Measurements from ENCODE around the gene THAP2.
A peak's percentile ranks its signal among the peaks of the same experiment; 100 is the strongest.

The THAP2 gene

DNA sequence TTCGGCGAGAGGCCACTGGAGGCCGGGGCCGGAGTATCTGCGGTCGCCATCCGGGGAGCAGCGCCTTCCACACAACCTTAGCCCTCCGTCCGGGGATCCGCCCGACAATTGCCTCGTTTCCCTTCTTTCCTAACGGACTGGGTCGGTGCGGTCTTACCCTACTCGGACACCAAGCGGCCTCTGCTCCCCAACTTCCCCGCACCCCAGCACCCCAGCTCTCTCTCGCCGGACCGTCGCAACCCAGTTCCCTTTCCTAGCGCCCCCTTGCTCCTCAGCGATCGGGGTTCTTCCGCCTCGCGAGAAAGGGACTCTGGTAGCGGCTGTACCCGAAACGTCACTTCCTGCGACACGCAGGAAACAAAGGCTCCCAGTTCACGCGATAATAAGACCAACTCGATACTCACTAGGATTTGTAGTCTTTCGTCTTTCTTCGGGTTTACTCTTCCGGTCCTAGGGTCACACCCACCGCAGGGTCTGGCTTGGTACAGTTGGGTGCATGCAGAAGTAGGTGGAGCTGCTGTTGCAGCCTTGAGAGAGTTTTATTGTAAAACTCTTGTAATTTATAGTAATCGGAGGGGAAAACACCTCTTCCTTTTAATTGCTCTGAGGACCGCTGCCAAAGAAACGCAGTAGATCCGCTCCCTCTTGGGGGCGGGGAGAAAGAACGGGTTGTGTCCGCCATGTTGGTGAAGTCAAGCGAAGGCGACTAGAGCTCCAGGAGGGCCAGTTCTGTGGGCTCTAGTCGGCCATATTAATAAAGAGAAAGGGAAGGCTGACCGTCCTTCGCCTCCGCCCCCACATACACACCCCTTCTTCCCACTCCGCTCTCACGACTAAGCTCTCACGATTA, at the start of gene THAP2, which contains the start of gene ZFC3H1:
TSS of gene THAP2 (plus strand) at position 741 of the 850 bp plus-strand sequence. CDS start 209 bp downstream, outside the sequence.
TSS of gene ZFC3H1 (minus strand) at position 288 of the 850 bp plus-strand sequence. CDS start at position 50, 238 bp downstream.
- peak; percentile 97 for DNase-seq (ENCODE audit: low read depth, low spot score)
- Histone ChIP-seq H3K9ac (ENCODE audit: insufficient read length) (peak within 1 kb of the TSS; percentile 95), H3K4me3 (peak within 1 kb of the TSS; percentile 93), H3K36me3 (ENCODE audit: insufficient read depth, low read length) (peaks cover 21% of the 10 kb centered on the region), H3K9me3 (ENCODE audit: low read depth, low read length) (no peaks in the 10 kb centered on the region), H3K27ac (peak within 1 kb of the TSS; percentile 96)
- TF ChIP-seq FOXP2 (optimal IDR thresholded peaks at IDR 0.05; ENCODE audit: control extremely low read depth, extremely low read length, insufficient read depth) (peak; percentile 31), EZH2 (IDR thresholded peaks at IDR 0.05) (no peak), POLR2AphosphoS5 (IDR thresholded peaks at IDR 0.05; ENCODE audit: borderline replicate concordance, low read depth, low read length) (peak; percentile 91)

DNA sequence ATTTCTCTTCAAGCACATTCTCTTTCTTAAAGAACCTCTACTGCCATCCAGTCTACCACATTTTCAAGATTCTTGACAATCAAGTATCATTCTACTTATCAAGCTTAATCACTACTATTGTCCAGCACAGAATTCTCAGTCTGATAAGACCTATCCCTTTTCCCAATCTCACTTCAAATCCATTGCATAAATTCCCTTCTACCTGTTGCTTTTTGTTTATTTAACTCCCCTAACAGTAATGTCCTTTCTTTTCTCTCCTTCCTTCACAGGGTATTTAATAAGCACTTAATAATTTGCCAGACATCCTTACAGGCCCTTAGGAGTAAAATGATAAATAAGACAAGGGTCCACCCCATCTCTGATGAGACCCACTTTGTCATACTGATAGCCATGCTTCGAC, 42.2 kb upstream of the THAP2 start:
- TF ChIP-seq POLR2AphosphoS5 (IDR thresholded peaks at IDR 0.05; ENCODE audit: borderline replicate concordance, low read depth, low read length) (no peak), EZH2 (IDR thresholded peaks at IDR 0.05) (no peak), FOXP2 (optimal IDR thresholded peaks at IDR 0.05; ENCODE audit: control extremely low read depth, extremely low read length, insufficient read depth) (no peak)
- Histone ChIP-seq H3K9ac (ENCODE audit: insufficient read length) (no peak overlapping the region), H3K9me3 (ENCODE audit: low read depth, low read length) (no peaks in the 10 kb centered on the region), H3K36me3 (ENCODE audit: insufficient read depth, low read length) (peaks cover 94% of the 10 kb centered on the region), H3K27ac (no peak overlapping the region), H3K4me3 (no peak overlapping the region)
- DNase-seq (ENCODE audit: low read depth, low spot score), result no peak

DNA sequence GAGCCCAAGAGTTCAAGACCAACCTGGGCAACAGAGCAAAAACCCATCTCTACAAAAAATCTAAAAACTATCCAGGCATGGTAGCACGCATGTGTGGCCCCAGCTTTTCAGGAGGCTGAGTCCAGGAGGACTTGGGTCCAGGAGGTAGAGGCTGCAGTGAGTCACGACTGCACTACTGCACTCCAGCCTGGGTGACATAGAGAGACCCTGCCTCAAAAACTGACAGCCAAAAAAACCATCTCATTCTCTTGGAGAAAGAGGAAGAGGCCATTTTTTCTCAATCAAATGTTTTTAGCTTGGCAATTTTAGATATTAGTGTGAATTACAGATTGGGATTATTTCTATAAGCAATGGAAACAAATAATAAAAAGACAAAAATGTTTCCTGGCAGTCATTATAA, 38.6 kb upstream of the THAP2 start:
- H3K36me3 ChIP-seq (ENCODE audit: insufficient read depth, low read length), result peaks cover 95% of the 10 kb centered on the region

DNA sequence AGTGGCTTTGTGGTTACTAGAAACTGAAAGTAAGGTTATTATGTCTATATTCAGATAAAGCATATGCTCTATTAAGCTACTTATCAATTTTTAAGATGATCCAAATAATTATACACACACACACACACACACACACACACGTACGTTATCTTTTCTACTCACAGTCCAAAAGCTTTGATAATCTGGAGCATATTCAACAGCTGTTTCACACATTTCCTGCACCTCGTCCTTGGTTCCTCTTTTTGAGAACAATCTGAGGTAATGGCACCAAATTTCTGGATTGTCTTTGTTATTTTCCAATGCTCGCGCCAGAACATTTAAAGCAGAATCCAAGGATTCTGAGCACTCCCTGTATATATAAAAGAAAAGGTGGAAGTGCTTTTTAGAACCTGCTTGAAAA, 38.0 kb upstream of the THAP2 start:
- TF ChIP-seq POLR2AphosphoS5 (IDR thresholded peaks at IDR 0.05; ENCODE audit: borderline replicate concordance, low read depth, low read length) (no peak), FOXP2 (optimal IDR thresholded peaks at IDR 0.05; ENCODE audit: control extremely low read depth, extremely low read length, insufficient read depth) (no peak), EZH2 (IDR thresholded peaks at IDR 0.05) (no peak)
- no peak for DNase-seq (ENCODE audit: low read depth, low spot score)
- Histone ChIP-seq H3K27ac (no peak overlapping the region), H3K36me3 (ENCODE audit: insufficient read depth, low read length) (peaks cover 95% of the 10 kb centered on the region), H3K9me3 (ENCODE audit: low read depth, low read length) (no peaks in the 10 kb centered on the region), H3K9ac (ENCODE audit: insufficient read length) (no peak overlapping the region), H3K4me3 (no peak overlapping the region)

More for the DNA sequence above, 38.6 kb upstream of the THAP2 start:
- H3K4me3 ChIP-seq, result no peak overlapping the region
- no peaks in the 10 kb centered on the region for H3K9me3 ChIP-seq (ENCODE audit: low read depth, low read length)
- no peak overlapping the region for H3K27ac ChIP-seq
- DNase-seq (ENCODE audit: low read depth, low spot score), result no peak
- no peak overlapping the region for H3K9ac ChIP-seq (ENCODE audit: insufficient read length)
- TF ChIP-seq FOXP2 (optimal IDR thresholded peaks at IDR 0.05; ENCODE audit: control extremely low read depth, extremely low read length, insufficient read depth) (no peak), POLR2AphosphoS5 (IDR thresholded peaks at IDR 0.05; ENCODE audit: borderline replicate concordance, low read depth, low read length) (no peak), EZH2 (IDR thresholded peaks at IDR 0.05) (no peak)

DNA sequence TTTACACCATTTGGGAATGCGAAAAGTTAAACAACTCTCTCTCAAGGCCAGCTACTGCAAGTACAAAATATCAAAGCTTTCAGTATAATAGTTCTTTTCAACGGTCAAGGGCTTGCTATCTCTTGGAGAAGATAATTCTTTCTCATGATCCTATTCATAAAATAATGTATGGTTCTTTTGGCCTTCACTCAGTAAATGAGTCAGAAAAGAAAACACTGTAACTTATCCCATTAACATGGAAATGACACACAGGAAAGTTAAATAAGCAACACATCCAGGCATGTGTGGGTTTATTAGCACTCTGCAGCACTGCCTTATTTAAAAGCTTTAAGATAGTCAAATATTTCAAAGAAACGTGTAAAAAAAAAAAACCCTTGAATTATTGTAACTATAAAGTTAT, 37.3 kb upstream of the THAP2 start:
- Histone ChIP-seq H3K9me3 (ENCODE audit: low read depth, low read length) (no peaks in the 10 kb centered on the region), H3K4me3 (no peak overlapping the region), H3K36me3 (ENCODE audit: insufficient read depth, low read length) (peaks cover 97% of the 10 kb centered on the region), H3K9ac (ENCODE audit: insufficient read length) (no peak overlapping the region), H3K27ac (no peak overlapping the region)
- no peak for TF ChIP-seq EZH2 (IDR thresholded peaks at IDR 0.05)
- TF ChIP-seq POLR2AphosphoS5 (IDR thresholded peaks at IDR 0.05; ENCODE audit: borderline replicate concordance, low read depth, low read length), result no peak
- TF ChIP-seq FOXP2 (optimal IDR thresholded peaks at IDR 0.05; ENCODE audit: control extremely low read depth, extremely low read length, insufficient read depth), result no peak
- no peak for DNase-seq (ENCODE audit: low read depth, low spot score)

DNA sequence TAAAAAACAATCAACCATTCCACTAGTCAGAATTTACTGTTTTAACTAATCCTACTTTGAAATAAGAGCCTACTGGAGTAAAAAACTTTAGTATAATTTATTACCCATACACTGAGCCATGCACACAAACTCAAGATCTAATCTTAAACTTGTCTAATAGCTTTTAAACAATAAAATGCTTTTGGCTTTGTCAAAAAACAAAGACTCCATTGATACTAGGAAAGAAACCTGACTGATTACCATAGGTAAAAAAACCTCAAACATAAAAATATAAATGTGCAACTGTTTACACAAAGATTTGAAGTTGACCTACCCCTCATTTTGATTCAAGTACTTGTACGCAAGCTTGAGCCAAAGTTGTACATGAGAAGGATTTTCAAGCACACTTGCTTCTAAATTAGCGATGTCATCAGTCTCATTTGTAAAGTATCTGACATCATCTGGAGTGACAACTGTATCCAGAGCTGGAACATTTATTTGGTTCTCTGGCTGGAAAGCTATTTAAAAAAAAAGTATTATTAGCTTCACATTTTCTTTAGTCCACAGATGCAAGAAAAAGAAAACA, 36.6 kb upstream of the THAP2 start:
- no peaks in the 10 kb centered on the region for H3K9me3 ChIP-seq (ENCODE audit: low read depth, low read length)
- TF ChIP-seq POLR2AphosphoS5 (IDR thresholded peaks at IDR 0.05; ENCODE audit: borderline replicate concordance, low read depth, low read length) (no peak), FOXP2 (optimal IDR thresholded peaks at IDR 0.05; ENCODE audit: control extremely low read depth, extremely low read length, insufficient read depth) (no peak), EZH2 (IDR thresholded peaks at IDR 0.05) (no peak)
- peaks cover 97% of the 10 kb centered on the region for H3K36me3 ChIP-seq (ENCODE audit: insufficient read depth, low read length)
- no peak for DNase-seq (ENCODE audit: low read depth, low spot score)
- no peak overlapping the region for H3K4me3 ChIP-seq
- H3K27ac ChIP-seq, result no peak overlapping the region
- no peak overlapping the region for H3K9ac ChIP-seq (ENCODE audit: insufficient read length)

DNA sequence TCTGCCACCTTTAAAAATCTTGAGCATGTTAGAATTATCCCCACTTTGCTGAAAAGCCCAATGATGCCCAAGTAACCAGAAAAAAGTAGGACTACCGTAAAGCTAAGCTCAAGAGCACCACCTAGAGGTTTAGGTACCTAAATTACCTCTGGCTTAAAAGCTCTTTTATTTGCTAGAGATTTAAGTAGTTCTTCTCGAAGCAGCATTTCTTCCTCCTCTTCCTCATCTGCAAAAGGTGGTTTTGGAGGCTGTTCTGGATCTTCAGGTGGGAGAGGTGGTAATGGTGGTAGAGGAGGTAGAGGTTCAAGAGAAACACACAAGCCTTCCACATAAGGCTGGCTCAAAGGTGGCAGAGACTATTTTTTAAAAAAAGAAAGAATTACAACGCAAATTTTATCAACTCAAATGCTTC, 27.4 kb upstream of the THAP2 start:
- Histone ChIP-seq H3K9me3 (ENCODE audit: low read depth, low read length) (no peaks in the 10 kb centered on the region), H3K9ac (ENCODE audit: insufficient read length) (no peak overlapping the region), H3K36me3 (ENCODE audit: insufficient read depth, low read length) (peaks cover 84% of the 10 kb centered on the region), H3K27ac (no peak overlapping the region), H3K4me3 (no peak overlapping the region)
- DNase-seq (ENCODE audit: low read depth, low spot score), result peak; percentile 50
- TF ChIP-seq EZH2 (IDR thresholded peaks at IDR 0.05) (no peak), POLR2AphosphoS5 (IDR thresholded peaks at IDR 0.05; ENCODE audit: borderline replicate concordance, low read depth, low read length) (no peak), FOXP2 (optimal IDR thresholded peaks at IDR 0.05; ENCODE audit: control extremely low read depth, extremely low read length, insufficient read depth) (no peak)

DNA sequence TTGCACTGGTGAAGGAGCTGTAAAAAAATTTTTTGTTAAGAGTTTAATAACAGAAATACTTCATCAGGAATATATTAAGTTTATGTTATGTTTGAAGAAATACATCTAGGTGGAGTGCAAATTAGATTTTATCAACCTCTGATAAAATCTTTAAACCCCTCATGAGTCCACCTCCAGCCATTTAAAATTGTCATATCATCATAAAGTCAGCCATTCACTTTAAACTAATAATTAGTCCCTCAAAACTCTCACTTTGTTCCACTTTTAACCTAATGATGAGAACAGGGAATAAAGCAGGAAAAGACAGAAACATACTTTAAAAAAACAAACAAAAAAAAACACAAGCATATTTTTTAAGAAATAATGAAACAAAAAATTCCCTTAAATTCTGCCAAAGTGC, 25.6 kb upstream of the THAP2 start:
- Histone ChIP-seq H3K27ac (peak overlapping the region; percentile 55; the same call in 1 of the 2 replicates), H3K9ac (ENCODE audit: insufficient read length) (no peak overlapping the region), H3K36me3 (ENCODE audit: insufficient read depth, low read length) (peaks cover 83% of the 10 kb centered on the region), H3K4me3 (no peak overlapping the region), H3K9me3 (ENCODE audit: low read depth, low read length) (no peaks in the 10 kb centered on the region)
- DNase-seq (ENCODE audit: low read depth, low spot score), result no peak
- no peak for TF ChIP-seq EZH2 (IDR thresholded peaks at IDR 0.05)
- TF ChIP-seq FOXP2 (optimal IDR thresholded peaks at IDR 0.05; ENCODE audit: control extremely low read depth, extremely low read length, insufficient read depth), result no peak
- no peak for TF ChIP-seq POLR2AphosphoS5 (IDR thresholded peaks at IDR 0.05; ENCODE audit: borderline replicate concordance, low read depth, low read length)

All from SK-N-MC (cell line).